ENCODE data around the gene MAGI1.

The MAGI1 gene

GRCh38 chr3:65831733-65832425 is 206.8 kb downstream of the MAGI1 start:
- DNase-seq (ENCODE audit: low read depth), result no peak

GRCh38 chr3:65830948-65831732 is 207.6 kb downstream of the MAGI1 start:
- no peak for DNase-seq (ENCODE audit: low read depth)

- DNase-seq (ENCODE audit: low read depth), result no peak
Measured at GRCh38 chr3:65829228-65829627, 209.5 kb downstream of the MAGI1 start.

GRCh38 chr3:65828706-65829105 is 210.0 kb downstream of the MAGI1 start:
- no peak for DNase-seq (ENCODE audit: low read depth)

- no peak for DNase-seq (ENCODE audit: low read depth)
Measured at GRCh38 chr3:65827076-65827475, 211.6 kb downstream of the MAGI1 start.

- no peak for DNase-seq (ENCODE audit: low read depth)
Measured at GRCh38 chr3:65824166-65824565, 214.6 kb downstream of the MAGI1 start.

- DNase-seq (ENCODE audit: low read depth), result no peak
Measured at GRCh38 chr3:65820600-65820999, 218.1 kb downstream of the MAGI1 start.

GRCh38 chr3:65819896-65820295 is 218.8 kb downstream of the MAGI1 start:
- no peak for DNase-seq (ENCODE audit: low read depth)

- no peak for DNase-seq (ENCODE audit: low read depth)
Measured at GRCh38 chr3:65817553-65818126, 221.1 kb downstream of the MAGI1 start.

GRCh38 chr3:65816208-65816607 is 222.5 kb downstream of the MAGI1 start:
- no peak for DNase-seq (ENCODE audit: low read depth)

GRCh38 chr3:65814845-65815578 is 223.7 kb downstream of the MAGI1 start:
- no peak for DNase-seq (ENCODE audit: low read depth)

- no peak for DNase-seq (ENCODE audit: low read depth)
Measured at GRCh38 chr3:65811892-65812291, 226.8 kb downstream of the MAGI1 start.

- DNase-seq (ENCODE audit: low read depth), result no peak
Measured at GRCh38 chr3:65811086-65811761, 227.5 kb downstream of the MAGI1 start.

- no peak for DNase-seq (ENCODE audit: low read depth)
Measured at GRCh38 chr3:65810302-65810701, 228.4 kb downstream of the MAGI1 start.

- DNase-seq (ENCODE audit: low read depth), result no peak
Measured at GRCh38 chr3:65809641-65810150, 229.0 kb downstream of the MAGI1 start.

GRCh38 chr3:65808824-65809223 is 229.9 kb downstream of the MAGI1 start:
- DNase-seq (ENCODE audit: low read depth), result no peak

GRCh38 chr3:65808407-65808806 is 230.3 kb downstream of the MAGI1 start:
- DNase-seq (ENCODE audit: low read depth), result no peak

- no peak for DNase-seq (ENCODE audit: low read depth)
Measured at GRCh38 chr3:65807225-65807624, 231.5 kb downstream of the MAGI1 start.

- DNase-seq (ENCODE audit: low read depth), result no peak
Measured at GRCh38 chr3:65806600-65806999, 232.1 kb downstream of the MAGI1 start.

GRCh38 chr3:65796676-65797075 is 242.0 kb downstream of the MAGI1 start:
- no peak for DNase-seq (ENCODE audit: low read depth)

- no peak for DNase-seq (ENCODE audit: low read depth)
Measured at GRCh38 chr3:65795166-65795565, 243.6 kb downstream of the MAGI1 start.

Measured in stimulated activated CD8-positive, alpha-beta memory T cell treated with anti-CD3 and anti-CD28 coated beads, Interleukin-15, amount 100 ng/mL, for 24 hours (primary cell).